ENCODE data around the gene A2M.

GRCh38 chr12:9075138-9075535, 40.6 kb downstream of the A2M start:
- TF ChIP-seq CTCF (conservative IDR thresholded peaks at IDR 0.05) (no peak), EZH2 (IDR thresholded peaks at IDR 0.05; ENCODE audit: low read depth) (no peak)

All from PC-9 (cell line).